GM21360 (cell line): ENCODE data around the gene SHISAL1.

ENCODE experiments used
- ATAC-seq: cut with Tn5 transposase; IDR thresholded peaks from one replicate; pipeline ENCODE4 v1.9.1; 2021; ENCODE audit warnings: mild to moderate bottlenecking, moderate library complexity; ENCODE audit not compliant: unreplicated experiment

Gene SHISAL1

DNA sequence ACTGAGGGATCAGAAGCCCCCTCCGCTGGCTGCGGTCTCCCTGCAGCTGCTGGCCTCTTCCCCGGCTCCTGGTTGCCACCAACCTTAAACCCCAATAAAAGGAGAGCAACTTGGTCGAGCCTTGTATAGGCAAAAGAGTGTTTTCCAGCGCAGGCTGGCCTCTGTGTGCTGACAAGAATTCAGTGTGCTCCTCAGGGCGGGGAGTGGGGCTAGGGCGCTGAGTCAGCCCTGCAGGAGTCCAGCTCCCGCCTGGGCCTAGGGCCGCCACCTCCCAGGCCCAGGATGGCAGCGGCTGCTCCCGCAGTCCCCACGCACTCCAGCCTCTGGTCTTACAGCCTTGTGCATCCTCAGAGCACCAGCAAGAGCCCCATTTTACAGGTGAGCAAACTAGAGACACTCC is at the start of gene SHISAL1:
SHISAL1 (minus strand) TSS at position 186 of the 400 bp plus-strand sequence. CDS start 12,006 bp downstream, outside the sequence.
- no peak for ATAC-seq

DNA sequence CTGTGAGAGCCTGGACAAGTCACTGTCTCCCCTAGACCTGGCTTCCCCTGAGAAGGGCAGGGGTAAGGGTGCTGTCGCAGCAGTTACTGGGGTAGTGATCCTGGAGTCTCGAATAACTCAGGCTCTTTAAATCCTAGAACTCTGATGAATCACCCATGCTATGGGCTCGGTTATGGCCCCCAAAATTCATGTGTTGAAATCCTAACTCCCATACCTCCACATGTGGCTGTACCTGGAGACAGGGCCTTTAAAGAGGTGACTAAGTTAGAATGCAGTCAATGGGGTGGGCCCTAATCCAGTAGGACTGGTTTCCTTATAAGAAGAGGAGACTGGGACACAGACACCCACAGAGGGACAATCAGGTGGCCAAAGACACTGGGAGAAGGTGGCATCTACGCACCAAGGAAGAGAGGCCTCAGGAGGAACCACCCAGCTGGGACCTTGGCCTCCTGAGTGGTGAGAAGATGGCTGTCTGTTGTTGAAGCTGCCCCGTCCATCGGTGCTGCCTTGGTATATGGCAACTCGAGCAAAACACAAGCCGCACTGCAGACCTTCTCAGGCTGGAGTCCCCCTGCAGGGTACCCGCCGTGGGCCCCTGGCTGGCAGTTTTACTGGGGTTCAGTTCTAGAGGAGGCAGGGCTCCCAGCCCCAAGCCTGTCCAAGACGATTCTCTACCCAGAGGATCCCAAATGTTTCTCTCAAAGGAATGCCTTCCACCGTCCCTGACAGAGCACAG is 48.8 kb upstream of the SHISAL1 start:
- no peak for ATAC-seq

DNA sequence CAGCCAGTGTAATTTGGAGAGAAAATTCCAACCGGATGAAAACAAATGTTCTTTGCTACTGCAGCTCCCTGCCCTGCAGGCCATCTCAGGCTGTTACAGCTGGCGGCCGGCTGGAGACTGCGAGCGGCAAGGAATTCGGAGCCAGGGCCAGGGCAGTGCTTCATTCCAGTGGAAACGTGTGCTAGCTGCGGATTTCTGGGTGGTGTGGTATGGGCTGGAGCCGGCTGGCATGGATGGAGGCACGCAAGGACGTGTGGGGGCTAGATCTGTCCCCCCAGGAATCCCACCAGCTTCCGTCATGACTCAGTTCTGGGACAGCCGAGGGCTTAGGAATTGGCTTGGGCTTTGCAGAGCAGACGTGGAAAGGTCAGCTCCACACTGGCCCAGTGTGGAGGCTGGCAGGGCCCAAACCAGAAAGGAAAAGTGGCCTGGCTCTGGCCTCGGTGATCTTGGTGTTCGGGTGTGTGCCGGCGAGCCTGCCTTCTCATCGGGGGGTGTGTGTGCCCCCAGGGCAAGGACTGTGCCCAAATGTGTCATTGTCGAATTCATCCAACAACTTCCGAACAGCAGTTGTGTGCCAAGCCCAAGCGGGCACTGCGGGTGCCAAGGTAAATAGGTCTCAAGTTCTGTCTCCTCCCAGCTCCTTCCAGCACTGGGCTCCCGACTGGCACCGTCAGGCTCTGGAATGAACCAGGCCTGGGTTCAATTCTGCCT is 48.1 kb upstream of the SHISAL1 start:
- no peak for ATAC-seq

- no peak for ATAC-seq
These were observed 47.5 kb upstream of the SHISAL1 start for GRCh38 chr22:44360306-44360667.

- no peak for ATAC-seq
These were observed 46.9 kb upstream of the SHISAL1 start for GRCh38 chr22:44359496-44360110.

DNA sequence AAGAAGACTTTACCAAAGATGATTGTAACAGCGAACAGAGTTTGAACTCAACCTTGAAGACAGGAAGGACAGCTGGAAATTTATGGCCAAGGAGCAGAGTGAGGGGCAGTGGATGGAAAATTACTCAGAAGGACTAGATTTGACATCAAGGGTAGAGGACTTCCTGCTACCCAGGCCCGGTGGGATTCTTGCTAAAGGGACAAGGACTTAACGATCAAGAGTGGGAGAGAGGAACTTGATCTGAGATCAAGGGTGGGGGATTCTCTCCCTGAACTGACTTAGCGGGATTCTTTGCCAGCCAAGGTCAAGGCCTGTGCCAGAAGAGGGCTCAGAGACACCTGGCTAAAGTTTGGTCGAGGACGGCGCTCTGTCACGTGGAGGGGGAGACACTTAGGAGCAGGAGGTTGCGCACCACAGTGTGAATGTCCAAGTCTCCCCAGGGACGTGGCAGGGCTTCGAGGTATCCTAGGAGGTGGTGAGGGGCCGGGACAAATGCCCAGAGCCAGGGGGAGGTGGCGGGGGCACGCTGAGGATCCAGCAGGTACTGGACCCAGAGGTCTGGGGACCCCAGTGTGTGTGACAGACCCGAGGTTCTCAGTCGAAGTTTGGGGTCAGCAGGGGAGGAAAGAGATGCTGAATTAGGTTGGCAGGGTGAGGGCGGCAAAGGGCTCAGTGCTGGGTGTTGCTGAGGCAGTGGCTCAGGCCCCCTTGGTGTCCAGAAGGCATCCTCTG is 46.1 kb upstream of the SHISAL1 start:
- no peak for ATAC-seq

DNA sequence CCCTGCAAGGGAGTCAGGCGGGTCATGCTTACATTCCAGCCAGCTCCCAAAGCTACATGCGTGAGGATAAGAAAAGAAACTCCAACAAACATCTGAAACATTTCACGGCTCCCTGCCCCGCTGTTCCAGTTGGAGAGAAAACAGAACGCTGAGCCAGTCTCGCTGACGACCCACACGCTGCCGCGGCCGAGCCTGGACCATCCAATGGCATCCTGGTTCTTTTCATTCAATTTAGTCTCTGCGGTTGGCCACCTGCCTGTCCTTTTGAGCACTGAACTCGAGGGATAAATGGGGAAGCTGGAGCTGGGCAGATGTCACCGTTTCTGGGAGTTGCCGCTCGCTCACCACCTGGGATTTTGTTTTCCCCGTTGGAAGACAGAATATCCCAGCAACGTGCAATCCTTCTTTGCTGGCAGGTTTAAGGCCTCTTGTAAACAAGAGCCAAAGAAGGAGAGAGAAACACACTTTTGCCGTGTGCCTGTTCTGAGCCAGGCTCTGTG is 45.3 kb upstream of the SHISAL1 start:
- ATAC-seq = no peak

- no peak for ATAC-seq
These were observed 44.7 kb upstream of the SHISAL1 start for GRCh38 chr22:44357296-44357965.

DNA sequence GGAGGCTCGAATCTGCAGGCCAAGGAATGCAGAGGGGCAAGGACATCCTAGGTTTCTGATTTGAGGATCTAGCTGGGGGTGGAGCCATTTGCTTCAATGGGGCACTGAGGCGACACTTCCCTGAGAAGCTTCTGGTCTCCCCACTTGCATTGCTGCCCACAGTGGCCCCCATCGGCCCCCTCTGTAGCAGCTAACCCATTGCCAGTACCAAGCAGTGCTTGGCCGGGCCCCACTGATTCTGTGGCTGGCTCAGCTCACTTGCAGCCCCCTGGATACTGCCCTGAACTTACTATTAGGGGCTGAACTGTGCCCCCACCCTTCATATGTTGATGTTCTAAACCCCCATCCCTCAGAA is 42.9 kb upstream of the SHISAL1 start:
- ATAC-seq = no peak

GRCh38 chr22:44354288-44354687 is 41.5 kb upstream of the SHISAL1 start:
- ATAC-seq = no peak

DNA sequence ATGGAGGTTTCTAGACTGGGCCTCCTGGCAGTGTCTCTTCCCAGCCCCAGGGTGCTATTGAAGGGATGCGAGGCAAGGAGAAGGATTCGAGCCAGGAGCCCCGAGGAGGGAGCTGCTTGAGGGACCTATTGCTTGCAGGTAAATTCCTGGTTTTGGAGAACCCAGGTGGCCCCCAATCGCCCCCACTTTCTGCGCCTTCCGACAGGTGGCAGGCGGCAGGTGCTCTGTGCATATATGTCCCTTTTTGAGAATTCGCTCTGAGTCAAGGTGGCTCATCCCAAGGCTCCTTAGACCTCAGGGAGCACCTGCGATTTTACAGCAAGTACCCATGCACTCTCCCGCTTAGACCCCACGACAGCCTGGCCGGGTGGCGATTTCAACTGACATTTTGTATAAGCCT is 40.3 kb upstream of the SHISAL1 start:
- no peak for ATAC-seq

DNA sequence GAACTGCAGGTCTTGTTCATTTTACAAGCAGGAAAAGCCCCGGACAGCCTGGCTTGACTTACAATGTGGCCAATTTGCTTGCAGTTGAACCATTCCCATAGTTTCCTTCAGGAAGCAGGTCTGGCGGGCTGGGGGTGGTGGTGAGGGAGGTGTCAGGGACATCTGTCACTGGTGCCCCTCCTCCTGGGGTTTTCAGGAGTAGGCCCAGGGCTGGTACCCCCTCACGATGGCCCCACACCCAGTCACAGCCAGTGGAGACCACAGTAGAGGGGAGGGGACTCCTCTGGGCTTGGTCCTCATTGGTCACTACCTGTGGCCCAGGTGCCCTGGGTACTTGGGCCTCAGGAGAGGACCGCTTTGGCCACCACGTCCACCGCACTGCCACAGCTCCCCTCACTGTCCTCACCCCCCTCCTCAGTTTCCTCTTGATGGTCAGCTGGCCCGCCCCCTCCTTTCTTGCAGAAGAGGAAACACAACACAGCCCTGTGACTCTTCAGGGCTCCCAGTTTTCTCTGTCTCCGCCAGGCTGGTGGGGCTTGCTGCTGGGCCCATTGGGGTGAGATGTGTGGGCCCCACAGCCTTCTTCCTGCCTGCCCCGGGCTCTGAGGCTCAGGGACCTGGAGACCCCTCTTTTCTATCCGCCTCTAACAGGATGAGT is 39.8 kb upstream of the SHISAL1 start:
- ATAC-seq = no peak

DNA sequence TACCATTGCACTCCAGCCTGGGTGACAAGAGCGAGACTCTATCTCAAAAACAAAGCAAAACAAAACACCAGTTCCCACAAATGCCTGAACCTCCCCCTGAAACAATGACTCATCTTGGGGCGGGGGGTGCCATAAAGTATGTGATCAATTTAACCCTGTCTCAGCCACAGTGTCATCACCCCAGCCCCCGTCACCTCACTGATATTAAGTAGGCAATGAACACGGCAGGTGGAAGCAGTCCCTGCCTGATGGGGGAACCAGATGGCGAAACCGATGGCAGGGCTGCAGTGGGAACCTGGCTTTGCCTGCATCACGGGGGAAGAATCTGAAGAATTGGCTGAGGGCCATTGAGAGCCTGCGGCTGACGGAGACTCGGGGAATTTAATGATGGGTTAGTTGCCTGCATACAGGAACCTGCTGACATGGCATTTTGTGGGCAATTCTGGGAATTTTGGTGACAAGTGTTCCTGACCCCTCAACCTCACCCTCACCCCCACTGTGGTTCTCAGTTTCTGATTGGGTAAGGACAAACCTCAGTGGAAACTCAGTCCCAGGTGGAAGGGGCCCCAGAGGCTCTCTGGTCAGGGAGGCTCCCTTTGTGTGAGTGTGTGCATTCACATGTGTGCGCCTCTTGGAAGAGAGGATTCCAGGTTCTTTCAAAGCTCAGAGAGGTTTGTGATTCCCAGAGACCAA is 39.1 kb upstream of the SHISAL1 start:
- ATAC-seq = no peak

- no peak for ATAC-seq
These were observed 38.3 kb upstream of the SHISAL1 start for GRCh38 chr22:44351037-44351436.

- ATAC-seq = no peak
These were observed 36.8 kb upstream of the SHISAL1 start for GRCh38 chr22:44349594-44349993.

DNA sequence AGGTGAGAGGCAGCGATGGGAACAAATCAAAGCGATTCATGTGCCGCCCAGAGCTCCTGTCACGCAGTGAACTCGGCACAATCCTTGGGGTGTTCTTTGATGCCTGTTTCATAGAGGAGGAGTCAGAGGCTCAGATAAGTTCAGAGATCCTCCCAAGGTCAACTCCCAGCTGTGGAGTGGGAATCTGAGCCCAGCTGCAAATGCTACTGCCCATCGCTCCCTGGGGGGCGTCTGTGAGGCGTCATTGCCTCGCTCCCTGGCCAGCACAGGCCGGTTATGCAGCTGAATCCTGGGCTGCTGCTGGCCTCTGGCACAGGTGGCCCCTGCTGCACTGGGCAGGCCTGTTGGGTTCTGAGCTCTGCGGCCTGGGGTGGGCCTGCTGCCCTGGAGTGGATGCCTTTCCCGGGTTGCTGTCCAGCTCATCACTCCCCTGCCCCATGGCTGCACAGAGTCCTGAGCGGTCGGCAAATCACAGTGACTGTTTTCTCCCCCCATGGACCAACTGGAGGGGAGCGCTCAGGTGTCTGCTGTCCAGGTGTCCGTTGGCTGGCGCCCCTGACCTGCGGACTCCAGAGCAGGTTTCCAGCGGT is 36.3 kb upstream of the SHISAL1 start:
- no peak for ATAC-seq

GRCh38 chr22:44347549-44347948 is 34.8 kb upstream of the SHISAL1 start:
- ATAC-seq = no peak

- no peak for ATAC-seq
These were observed 34.3 kb upstream of the SHISAL1 start for GRCh38 chr22:44347080-44347479.

DNA sequence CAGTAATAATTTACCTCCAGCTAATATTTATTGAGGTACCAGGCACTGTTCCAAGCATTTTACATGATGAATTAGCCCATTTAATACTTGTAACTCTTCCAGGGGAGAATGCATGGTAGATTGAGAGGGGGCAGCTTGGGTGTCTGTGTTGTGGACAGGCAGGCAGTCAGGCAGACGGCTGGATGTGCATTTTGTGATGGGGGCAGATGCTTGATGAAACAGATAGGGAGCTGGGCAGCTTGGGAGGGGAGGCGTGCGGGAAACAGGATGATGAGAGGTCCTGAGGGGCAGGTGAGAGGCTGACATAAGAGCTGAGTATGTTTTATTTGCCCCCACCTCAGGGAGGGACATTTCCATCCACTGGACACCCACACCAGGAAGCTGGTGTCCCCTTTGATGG is 33.1 kb upstream of the SHISAL1 start:
- ATAC-seq = no peak
